Right lobe of liver (tissue), 4 donors: ENCODE results near the gene DPM1.

Experiments
- CTCF ChIP-seq, 4 donors: fragments of 200-600 bp in 3 of 4; fragments of 450-650 bp in 1 of 4; IDR thresholded peaks; one replicate each; pipeline versions ENCODE4 v1.5.1 to v1.8.0; 2016 to 2022; ENCODE audit warnings: antibody characterized with exemption in 4 of 4, mild to moderate bottlenecking in 2 of 4
- POLR2A ChIP-seq: fragments of 450-650 bp; IDR thresholded peaks from one replicate; pipeline ENCODE4 v1.6.1; 2017; ENCODE audit warnings: antibody characterized with exemption, mild to moderate bottlenecking
- donor health status: DM: no; HTN: no; CAD: no.
- donor health status: DM: no; HTN: no; CAD: no.
- donor health status: DM: no; HTN: yes; CAD: no.

GRCh38 chr20:50957276-50957675, 1.1 kb downstream of the DPM1 start:
- no peak for TF ChIP-seq CTCF (IDR thresholded peaks at IDR 0.05)
- TF ChIP-seq POLR2A: no peak
